HepG2 (cell line): ENCODE data around the gene TP53TG5. TPM values are rescaled to one million over a fixed set of nuclear protein-coding genes. Genes with fewer than 3 reads are reported as not detected.

Experiments
- ATAC-seq: fragments of 200-7000 bp; cut with Tn5 transposase; 3 replicates; pipeline ENCODE4 v1.9.1; 2020; ENCODE audit warnings: mild to moderate bottlenecking, moderate library complexity
- BruUV-seq: library from RNA; stranded (reverse); fragments of 400-500 nt; replicated peaks from 2 replicates; lab custom pipeline; 2021; lab: Mats Ljungman, UMichigan
- CTCF ChIA-PET: fragments of 300-600 bp; formaldehyde crosslinking; extraction: SDS; loops from one replicate; lab custom pipeline; 2021; ENCODE audit warnings: low total read pairs, inconsistent platforms, low intra/inter-chr PET ratio; lab: Yijun Ruan, JAX
- POLR2A ChIA-PET: fragments of 350-600 bp; sonication (Branson Sonifier 250); formaldehyde crosslinking; loops from one replicate; lab custom pipeline; 2020; ENCODE audit warnings: antibody characterized with exemption, inconsistent platforms; lab: Yijun Ruan, JAX
- DNase-seq: peaks from one replicate; pipeline ENCODE4 v3.0.0-alpha.2; 2015; ENCODE audit warnings: low spot score
- FAIRE-seq: peaks from 3 replicates; lab custom pipeline; 2011; peaks lifted over from hg19 to GRCh38; lab: Jason Lieb, UNC
- H2AFZ ChIP-seq: one replicate; pipeline ENCODE4 v1.6.1; 2011; ENCODE audit warnings: low read length, inconsistent platforms
- H3K27ac ChIP-seq: fragments of 300-600 bp; 3 replicates; pipeline ENCODE4 v1.8.0; 2011; ENCODE audit warnings: mixed run types, mild to moderate bottlenecking, mixed read lengths, low read length, inconsistent platforms; ENCODE audit not compliant: insufficient read depth; ENCODE audit errors: extremely low read length
- H3K27me3 ChIP-seq, 2 experiments: fragments of 200-600 bp in 1 of 2; 2 replicates in 1 of 2; 3 replicates in 1 of 2; pipeline versions ENCODE4 v1.6.0 to v1.8.0; 2011; ENCODE audit warnings: low read length in 2 of 2, mild to moderate bottlenecking in 2 of 2, moderate library complexity in 2 of 2, inconsistent platforms in 1 of 2; ENCODE audit not compliant: insufficient read depth in 2 of 2, control insufficient read depth in 1 of 2
- H3K36me3 ChIP-seq, 2 experiments: fragments of 200-600 bp in 1 of 2; replicated peaks in 1 of 2; 2 replicates in 1 of 2; 3 replicates in 1 of 2; pipeline versions ENCODE4 v1.5.1 to v1.8.0; 2011; ENCODE audit warnings: low read length in 2 of 2, inconsistent platforms in 1 of 2; ENCODE audit not compliant: insufficient read depth in 2 of 2, control insufficient read depth in 1 of 2
- H3K4me1 ChIP-seq: 2 replicates; pipeline ENCODE4 v1.5.1; 2012; ENCODE audit warnings: low read length, inconsistent platforms; ENCODE audit not compliant: insufficient read depth
- H3K4me2 ChIP-seq: 2 replicates; pipeline ENCODE4 v1.6.0; 2011; ENCODE audit warnings: low read depth, low read length, inconsistent platforms
- H3K4me3 ChIP-seq, 3 experiments: fragments of 200-600 bp in 1 of 3; sonication (generic), shearing (Covaris generic) in 1 of 3; replicated peaks in 1 of 3; 2 replicates each; pipeline ENCODE4 v1.5.1; 2011 to 2016; ENCODE audit warnings: low read length in 3 of 3, inconsistent platforms in 2 of 3, low read depth in 2 of 3, mild to moderate bottlenecking in 2 of 3, control low read depth in 1 of 3, mixed read lengths in 1 of 3; ENCODE audit not compliant: insufficient read depth in 1 of 3
- H3K79me2 ChIP-seq: one replicate; pipeline ENCODE4 v1.6.1; 2011; ENCODE audit warnings: low read length, inconsistent platforms; ENCODE audit not compliant: insufficient read depth
- H3K9ac ChIP-seq: 2 replicates; pipeline ENCODE4 v1.6.0; 2011; ENCODE audit warnings: mild to moderate bottlenecking, low read depth, low read length, inconsistent platforms; ENCODE audit not compliant: insufficient read depth
- H3K9me3 ChIP-seq: 2 replicates; pipeline ENCODE4 v1.5.1; 2012; ENCODE audit warnings: mild to moderate bottlenecking, low read length
- H4K20me1 ChIP-seq: 2 replicates; pipeline ENCODE4 v1.6.0; 2011; ENCODE audit warnings: inconsistent platforms, mild to moderate bottlenecking, low read length, moderate library complexity; ENCODE audit not compliant: insufficient read depth
- DPF2 ChIP-seq: sonication (generic); formaldehyde crosslinking; IDR thresholded peaks from 2 replicates; pipeline ENCODE4 v1.4.0; 2020; ENCODE audit warnings: mild to moderate bottlenecking, low read depth, missing genetic modification reagents, borderline replicate concordance
- HDAC1 ChIP-seq: sonication (generic); formaldehyde crosslinking; IDR thresholded peaks from 2 replicates; pipeline ENCODE4 v1.5.1; 2020; ENCODE audit warnings: mild to moderate bottlenecking, missing genetic modification reagents
- ZNF124 ChIP-seq: sonication (generic); formaldehyde crosslinking; IDR thresholded peaks from 2 replicates; pipeline ENCODE4 v1.4.0; 2020; ENCODE audit warnings: missing genetic modification reagents
- ZNF552 ChIP-seq: sonication (generic); formaldehyde crosslinking; IDR thresholded peaks from 2 replicates; pipeline ENCODE4 v1.9.0; 2022; ENCODE audit warnings: missing genetic modification reagents, mild to moderate bottlenecking, borderline replicate concordance
- WGBS: methylation state at CpG from one replicate; pipeline ENCODE4 v1.1.6; 2017; ENCODE audit warnings: low lambda C conversion rate; 5-methylcytosine and 5-hydroxymethylcytosine counted together
- in situ Hi-C: cut with HindIII; loops from 2 replicates; pipeline ENCODE4 v1.10.0; 2017; ENCODE audit warnings: low pct_unique_long_range_greater_than_20kb; ENCODE audit not compliant: extremely low pct_ligation_motif_present
- intact Hi-C: fragments of 100-400 bp; cut with micrococcal nuclease; formaldehyde crosslinking; loops from one replicate; pipeline ENCODE4 v1.10.0; 2022; ENCODE audit not compliant: unreplicated experiment
- polyA plus RNA-seq, 8 experiments: library from polyadenylated mRNA; depleted of rRNA in 3 of 8; stranded (reverse) in 7 of 8; unstranded in 1 of 8; fragments of >200 nt; fragmentation: Illumina TruSeq in 4 of 8; extraction: Trizol in 4 of 8; gene quantifications; 2 replicates each; pipeline versions ENCODE4 v1.2.1 to v1.2.3, GENCODE V29; 2011 to 2016; ENCODE audit warnings: low read depth in 4 of 8, missing spikeins in 1 of 8, mixed read lengths in 1 of 8; ENCODE audit not compliant: insufficient read depth in 1 of 8
- total RNA-seq, 5 experiments: library from RNA; depleted of rRNA; stranded (reverse); fragments of >200 nt; fragmentation: Illumina TruSeq; extraction: Trizol; gene quantifications; 2 replicates each; pipeline ENCODE4 v1.2.3, GENCODE V29; 2016; ENCODE audit warnings: low read depth in 1 of 5
- TF ChIP-seq, protein P1 (sequence below): sonication (generic); formaldehyde crosslinking; IDR thresholded peaks from 2 replicates; pipeline ENCODE4 v1.4.0; 2020; ENCODE audit warnings: mild to moderate bottlenecking, missing genetic modification reagents
- TF ChIP-seq, protein P2 (sequence below): sonication (generic); formaldehyde crosslinking; IDR thresholded peaks from 2 replicates; pipeline ENCODE4 v1.9.0; 2021; ENCODE audit warnings: missing genetic modification reagents, mild to moderate bottlenecking, borderline replicate concordance
- TF ChIP-seq, protein P3 (sequence below): sonication (generic); formaldehyde crosslinking; IDR thresholded peaks from 2 replicates; pipeline ENCODE4 v1.5.1; 2020; ENCODE audit warnings: missing genetic modification reagents, mild to moderate bottlenecking, borderline replicate concordance

The TP53TG5 gene
- total and polyA plus RNA-seq, 2 of the 13 experiments (the other 11 are each of a cell fraction or from before 2014, with no cell fraction given) = 0.11 TPM; not detected in 1

DNA sequence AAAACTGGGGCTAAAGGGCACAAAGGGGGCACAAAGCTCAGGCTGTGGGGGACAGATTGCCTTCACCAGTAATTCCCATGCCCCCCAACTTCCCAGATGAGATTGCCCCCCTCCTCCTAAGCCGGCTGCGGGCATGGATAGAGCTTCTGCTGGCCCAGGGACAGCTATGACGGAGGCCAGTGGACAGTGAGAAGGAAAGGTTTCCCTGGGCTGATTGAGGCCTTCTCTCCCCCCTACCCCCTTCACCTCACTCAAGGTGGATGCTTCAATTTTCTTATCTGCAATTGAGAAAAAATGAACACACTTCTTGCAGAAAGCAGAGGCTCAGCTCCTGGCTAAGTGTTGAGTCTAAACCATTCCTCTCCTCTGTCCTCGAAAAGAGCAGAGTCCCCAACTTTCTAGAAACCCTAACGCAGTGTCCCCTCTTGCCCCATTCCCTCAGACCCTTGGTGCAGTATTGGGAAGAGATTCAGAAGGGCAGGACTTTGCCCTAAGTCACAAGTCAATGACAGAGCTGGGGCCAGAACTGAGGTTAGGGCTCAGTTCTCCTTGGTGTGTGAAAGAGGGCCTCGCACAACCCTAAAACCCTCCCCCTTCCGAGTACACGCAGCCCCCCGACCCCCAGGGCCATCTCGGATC, 30.7 kb downstream of the TP53TG5 start (continued):
- TF ChIP-seq, protein P1, sequence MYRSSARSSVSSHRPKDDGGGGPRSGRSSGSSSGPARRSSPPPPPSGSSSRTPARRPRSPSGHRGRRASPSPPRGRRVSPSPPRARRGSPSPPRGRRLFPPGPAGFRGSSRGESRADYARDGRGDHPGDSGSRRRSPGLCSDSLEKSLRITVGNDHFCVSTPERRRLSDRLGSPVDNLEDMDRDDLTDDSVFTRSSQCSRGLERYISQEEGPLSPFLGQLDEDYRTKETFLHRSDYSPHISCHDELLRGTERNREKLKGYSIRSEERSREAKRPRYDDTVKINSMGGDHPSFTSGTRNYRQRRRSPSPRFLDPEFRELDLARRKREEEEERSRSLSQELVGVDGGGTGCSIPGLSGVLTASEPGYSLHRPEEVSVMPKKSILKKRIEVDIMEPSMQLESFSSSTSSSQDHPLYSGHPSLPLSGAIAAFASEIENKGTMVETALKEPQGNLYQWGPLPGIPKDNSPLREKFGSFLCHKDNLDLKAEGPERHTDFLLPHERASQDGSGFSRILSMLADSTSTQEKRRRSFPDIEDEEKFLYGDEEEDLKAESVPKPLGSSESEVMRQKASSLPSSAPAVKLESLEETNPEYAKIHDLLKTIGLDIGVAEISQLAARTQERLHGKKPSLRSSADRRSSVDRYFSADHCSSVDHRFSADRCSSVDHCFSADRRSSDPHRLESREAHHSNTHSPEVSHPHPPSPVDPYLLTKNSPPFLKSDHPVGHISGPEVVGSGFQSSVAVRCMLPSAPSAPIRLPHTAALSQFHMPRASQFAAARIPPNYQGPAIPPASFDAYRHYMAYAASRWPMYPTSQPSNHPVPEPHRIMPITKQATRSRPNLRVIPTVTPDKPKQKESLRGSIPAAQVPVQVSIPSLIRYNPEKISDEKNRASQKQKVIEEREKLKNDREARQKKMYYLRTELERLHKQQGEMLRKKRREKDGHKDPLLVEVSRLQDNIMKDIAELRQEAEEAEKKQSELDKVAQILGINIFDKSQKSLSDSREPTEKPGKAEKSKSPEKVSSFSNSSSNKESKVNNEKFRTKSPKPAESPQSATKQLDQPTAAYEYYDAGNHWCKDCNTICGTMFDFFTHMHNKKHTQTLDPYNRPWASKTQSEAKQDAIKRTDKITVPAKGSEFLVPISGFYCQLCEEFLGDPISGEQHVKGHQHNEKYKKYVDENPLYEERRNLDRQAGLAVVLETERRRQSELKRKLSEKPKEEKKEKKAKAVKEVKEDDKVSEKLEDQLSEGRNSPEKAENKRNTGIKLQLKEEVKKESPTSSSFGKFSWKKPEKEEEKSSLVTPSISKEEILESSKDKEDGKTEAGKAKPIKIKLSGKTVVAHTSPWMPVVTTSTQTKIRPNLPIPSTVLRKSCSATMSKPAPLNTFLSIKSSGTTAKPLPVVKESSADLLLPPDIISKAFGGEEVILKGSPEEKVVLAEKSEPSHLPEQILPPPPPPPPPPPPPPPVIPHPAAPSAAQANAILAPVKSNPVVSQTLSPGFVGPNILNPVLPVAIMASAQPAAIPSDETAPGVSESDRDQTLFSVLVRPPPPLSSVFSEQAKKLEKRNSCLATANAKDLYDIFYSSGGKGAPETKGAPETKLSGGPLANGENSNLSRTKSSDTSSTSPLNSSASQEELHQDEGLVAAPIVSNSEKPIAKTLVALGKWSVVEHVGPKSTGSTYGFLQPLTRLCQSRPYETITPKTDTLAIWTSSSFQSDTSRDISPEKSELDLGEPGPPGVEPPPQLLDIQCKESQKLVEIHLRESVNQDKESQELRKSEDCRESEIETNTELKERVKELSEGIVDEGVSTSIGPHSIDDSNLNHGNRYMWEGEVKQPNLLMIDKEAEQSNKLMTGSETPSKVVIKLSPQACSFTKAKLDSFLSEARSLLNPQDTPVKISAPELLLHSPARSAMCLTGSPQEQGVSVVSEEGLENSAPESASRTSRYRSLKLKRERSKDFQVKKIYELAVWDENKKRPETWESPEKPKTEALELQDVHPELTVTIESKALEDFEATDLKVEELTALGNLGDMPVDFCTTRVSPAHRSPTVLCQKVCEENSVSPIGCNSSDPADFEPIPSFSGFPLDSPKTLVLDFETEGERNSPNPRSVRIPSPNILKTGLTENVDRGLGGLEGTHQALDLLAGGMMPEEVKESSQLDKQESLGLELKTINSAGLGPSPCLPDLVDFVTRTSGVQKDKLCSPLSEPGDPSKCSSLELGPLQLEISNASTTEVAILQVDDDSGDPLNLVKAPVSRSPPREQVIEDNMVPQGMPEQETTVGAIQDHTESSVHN (CRISPR knock-in tag) = peak; percentile 49; the same call in 1 of the 2 replicates

DNA sequence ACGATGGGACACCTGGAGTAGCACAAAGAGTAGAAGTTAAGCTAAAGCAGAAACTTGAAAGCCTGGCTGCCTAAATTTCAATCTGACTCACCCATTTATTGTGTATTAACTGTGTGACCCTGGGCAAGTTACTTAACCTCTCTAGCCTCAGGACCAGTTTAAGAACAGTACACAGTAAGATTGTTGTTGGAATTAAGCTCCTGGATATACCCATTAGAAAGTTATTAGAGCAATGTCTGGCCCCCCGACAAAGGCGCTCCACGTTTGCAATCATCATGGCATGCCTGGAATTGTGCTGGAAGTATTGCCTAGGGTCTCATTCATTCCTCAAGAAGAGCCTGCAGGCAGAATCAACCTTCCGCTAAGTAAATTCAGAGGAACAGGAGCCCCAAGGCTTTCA, 31.3 kb downstream of the TP53TG5 start:
- H3K9ac ChIP-seq = peak overlapping the region; percentile 76
- DNase-seq (no peak), ATAC-seq (no peak), FAIRE-seq (no peak)
- no TSS peak for BruUV-seq
- TF ChIP-seq, protein P2, sequence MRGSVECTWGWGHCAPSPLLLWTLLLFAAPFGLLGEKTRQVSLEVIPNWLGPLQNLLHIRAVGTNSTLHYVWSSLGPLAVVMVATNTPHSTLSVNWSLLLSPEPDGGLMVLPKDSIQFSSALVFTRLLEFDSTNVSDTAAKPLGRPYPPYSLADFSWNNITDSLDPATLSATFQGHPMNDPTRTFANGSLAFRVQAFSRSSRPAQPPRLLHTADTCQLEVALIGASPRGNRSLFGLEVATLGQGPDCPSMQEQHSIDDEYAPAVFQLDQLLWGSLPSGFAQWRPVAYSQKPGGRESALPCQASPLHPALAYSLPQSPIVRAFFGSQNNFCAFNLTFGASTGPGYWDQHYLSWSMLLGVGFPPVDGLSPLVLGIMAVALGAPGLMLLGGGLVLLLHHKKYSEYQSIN = no peak
- TF ChIP-seq HDAC1 (CRISPR knock-in tag) (0 out of 2 replicates have a peak, but pooled peaks have one; percentile 3), ZNF124 (CRISPR knock-in tag) (0 out of 2 replicates have a peak, but pooled peaks have one; percentile 26), ZNF552 (CRISPR knock-in tag) (no peak), DPF2 (no peak)
- TF ChIP-seq, protein P3, sequence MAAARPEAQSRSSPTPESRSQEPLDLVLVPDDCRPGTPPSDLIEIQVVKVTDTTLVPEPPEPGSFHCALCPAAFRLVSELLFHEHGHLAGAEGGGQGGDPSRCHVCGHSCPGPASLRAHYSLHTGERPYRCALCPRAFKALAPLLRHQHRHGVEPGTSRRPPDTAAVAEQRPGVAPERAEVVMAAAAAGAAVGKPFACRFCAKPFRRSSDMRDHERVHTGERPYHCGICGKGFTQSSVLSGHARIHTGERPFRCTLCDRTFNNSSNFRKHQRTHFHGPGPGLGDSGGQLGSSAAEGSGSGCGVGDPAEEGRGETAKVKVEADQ = no peak
- H3K36me3 ChIP-seq = no peaks in the 10 kb centered on the region
- in situ Hi-C loops (no loop called here), intact Hi-C loops (no loop called here)
- H3K4me1 ChIP-seq = peaks cover 82% of the 10 kb centered on the region
- H4K20me1 ChIP-seq = peaks cover 8% of the 10 kb centered on the region; the same call in 1 of the 2 replicates
- H3K27me3 ChIP-seq = peaks cover 1 to 11% of the 10 kb centered on the region in 2 experiments; a peak in 2 of 5 replicates
- H3K79me2 ChIP-seq = peaks cover 34% of the 10 kb centered on the region
- ChIA-PET CTCF (no interaction called here), POLR2A (interaction anchor here (0.7 to 29.5 kb wide), 9 partner anchors 4 to 462 kb away, joined by 3 to 1422 read pairs (median 5); partner anchors contain the start of genes PIGT, SDC4, SYS1 and YWHAB)
- H3K4me3 ChIP-seq = peak overlapping the region; percentile 79 to 87 (median 87)
- H3K27ac ChIP-seq = no peak overlapping the region
- H3K9me3 ChIP-seq = no peaks in the 10 kb centered on the region
- peak overlapping the region; percentile 99 for H3K4me2 ChIP-seq
- no peak overlapping the region for H2AFZ ChIP-seq
- WGBS = 44% methylated on average over 5 of the region's 5 CpGs
